ENCODE results near the gene NFILZ. TPM values are rescaled to one million over a fixed set of nuclear protein-coding genes. Genes with fewer than 3 reads are reported as not detected.
A peak's percentile ranks its signal among the peaks of the same experiment; 100 is the strongest.

The NFILZ gene
- total RNA-seq, 2 donors from 2014 or later = not detected

DNA sequence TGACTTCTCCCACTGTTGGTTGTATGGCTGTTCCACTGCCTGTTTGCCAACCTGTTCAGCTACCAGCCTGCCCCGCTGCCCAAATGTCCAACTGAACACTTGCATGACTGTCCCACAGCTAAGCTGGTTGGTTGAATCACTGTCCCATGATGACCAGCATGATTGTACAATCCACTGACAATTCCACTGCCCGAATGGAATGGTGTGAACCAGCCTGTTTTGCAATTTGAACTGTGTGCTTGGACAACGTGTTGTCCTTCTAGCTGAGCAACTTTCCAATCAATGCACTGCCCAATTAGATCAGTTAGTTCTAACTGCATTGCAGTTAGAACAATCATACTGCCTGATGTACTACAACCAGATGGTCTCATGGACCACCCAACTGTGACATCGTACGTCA lies 28.6 kb upstream of the NFILZ start:
- Mint-ChIP-seq H3K27ac (no peak overlapping the region), H3K4me3 (no peak overlapping the region), H3K4me1 (ENCODE audit: low read depth) (no peaks in the 10 kb centered on the region), H3K36me3 (ENCODE audit: insufficient read depth in 2 of 2) (peaks cover 1 to 7% of the 10 kb centered on the region in 2 donors), H3K9me3 (no peaks in the 10 kb centered on the region), H3K27me3 (ENCODE audit: low read depth) (no peaks in the 10 kb centered on the region)
- ATAC-seq (replicated peaks in 1 of 2) (no peak), DNase-seq (no peak)

DNA sequence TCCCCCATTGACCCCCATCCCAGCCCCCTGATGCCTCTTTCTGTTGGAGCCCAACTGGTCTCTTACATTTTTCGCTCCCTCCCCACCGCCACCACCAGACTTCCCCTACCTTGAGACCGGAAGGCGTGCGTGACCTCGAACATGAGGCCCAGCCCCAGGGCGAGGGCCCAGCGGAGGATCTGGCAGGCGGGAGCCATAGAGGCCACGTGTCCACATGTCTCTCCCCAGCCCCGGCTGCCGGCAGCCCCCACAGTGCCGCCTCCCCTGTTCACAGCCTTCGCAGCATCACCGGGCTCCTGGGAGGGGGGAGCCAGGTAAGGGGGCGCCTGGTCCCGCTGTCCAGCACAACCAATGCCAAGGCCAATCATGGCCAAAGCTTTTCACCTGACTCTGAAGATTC lies 24.9 kb upstream of the NFILZ start:
- Mint-ChIP-seq H3K9me3 (no peaks in the 10 kb centered on the region), H3K27me3 (ENCODE audit: low read depth) (no peaks in the 10 kb centered on the region), H3K36me3 (ENCODE audit: insufficient read depth in 2 of 2) (peaks cover 8 to 11% of the 10 kb centered on the region in 2 donors), H3K4me1 (ENCODE audit: low read depth) (peaks cover 24% of the 10 kb centered on the region), H3K4me3 (no peak overlapping the region), H3K27ac (no peak overlapping the region)
- DNase-seq (no peak), ATAC-seq (replicated peaks in 1 of 2) (no peak)

DNA sequence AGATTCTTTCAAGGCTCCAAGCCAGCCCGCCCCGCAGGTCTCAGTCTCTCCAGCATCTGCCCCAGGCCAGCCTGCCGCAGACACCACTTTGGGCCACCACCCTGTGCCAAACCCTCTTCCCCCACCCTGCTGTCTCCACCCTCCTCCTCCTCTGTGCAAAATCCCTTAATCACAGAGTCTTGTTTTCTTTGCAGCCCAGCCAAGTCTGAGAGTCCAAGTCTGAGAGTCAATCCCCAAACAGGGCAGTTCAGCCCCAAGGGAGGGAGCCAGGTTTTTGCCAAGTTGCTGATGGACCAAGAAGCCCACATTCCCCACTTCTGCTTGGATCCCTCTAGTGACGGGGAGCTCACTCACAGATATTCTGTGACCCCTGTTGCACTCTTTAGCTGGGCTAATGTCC lies 23.0 kb upstream of the NFILZ start:
- no peaks in the 10 kb centered on the region for H3K27me3 Mint-ChIP-seq (ENCODE audit: low read depth)
- no peak overlapping the region for H3K27ac Mint-ChIP-seq
- H3K4me3 Mint-ChIP-seq = no peak overlapping the region
- DNase-seq (no peak), ATAC-seq (replicated peaks in 1 of 2) (no peak)
- H3K4me1 Mint-ChIP-seq (ENCODE audit: low read depth) = peaks cover 32% of the 10 kb centered on the region
- H3K36me3 Mint-ChIP-seq (ENCODE audit: insufficient read depth in 2 of 2) = peaks cover 8 to 11% of the 10 kb centered on the region in 2 donors
- no peaks in the 10 kb centered on the region for H3K9me3 Mint-ChIP-seq

DNA sequence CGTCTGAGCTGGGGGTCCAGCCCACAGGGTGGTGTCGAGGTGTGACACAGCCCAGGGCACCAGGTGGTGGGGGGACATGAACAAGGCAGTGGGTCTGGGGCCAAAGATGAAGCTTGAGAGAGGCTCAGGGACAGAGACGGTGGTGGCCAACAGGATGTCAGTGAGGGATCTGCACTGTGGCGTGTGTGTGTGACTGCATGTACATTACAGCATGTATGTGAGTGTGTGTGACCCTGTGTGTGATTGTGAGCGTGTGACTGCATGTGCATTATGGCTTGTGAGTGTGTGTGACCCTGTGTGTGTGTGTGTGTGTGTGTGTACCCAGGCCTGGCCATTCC lies 21.5 kb upstream of the NFILZ start:
- peaks cover 8 to 9% of the 10 kb centered on the region in 2 donors for H3K36me3 Mint-ChIP-seq (ENCODE audit: insufficient read depth in 2 of 2)
- DNase-seq (no peak), ATAC-seq (replicated peaks in 1 of 2) (no peak)
- H3K27ac Mint-ChIP-seq = no peak overlapping the region
- no peaks in the 10 kb centered on the region for H3K27me3 Mint-ChIP-seq (ENCODE audit: low read depth)
- peaks cover 38% of the 10 kb centered on the region for H3K4me1 Mint-ChIP-seq (ENCODE audit: low read depth)
- H3K4me3 Mint-ChIP-seq = peak overlapping the region; percentile 61 to 87
- no peaks in the 10 kb centered on the region for H3K9me3 Mint-ChIP-seq

DNA sequence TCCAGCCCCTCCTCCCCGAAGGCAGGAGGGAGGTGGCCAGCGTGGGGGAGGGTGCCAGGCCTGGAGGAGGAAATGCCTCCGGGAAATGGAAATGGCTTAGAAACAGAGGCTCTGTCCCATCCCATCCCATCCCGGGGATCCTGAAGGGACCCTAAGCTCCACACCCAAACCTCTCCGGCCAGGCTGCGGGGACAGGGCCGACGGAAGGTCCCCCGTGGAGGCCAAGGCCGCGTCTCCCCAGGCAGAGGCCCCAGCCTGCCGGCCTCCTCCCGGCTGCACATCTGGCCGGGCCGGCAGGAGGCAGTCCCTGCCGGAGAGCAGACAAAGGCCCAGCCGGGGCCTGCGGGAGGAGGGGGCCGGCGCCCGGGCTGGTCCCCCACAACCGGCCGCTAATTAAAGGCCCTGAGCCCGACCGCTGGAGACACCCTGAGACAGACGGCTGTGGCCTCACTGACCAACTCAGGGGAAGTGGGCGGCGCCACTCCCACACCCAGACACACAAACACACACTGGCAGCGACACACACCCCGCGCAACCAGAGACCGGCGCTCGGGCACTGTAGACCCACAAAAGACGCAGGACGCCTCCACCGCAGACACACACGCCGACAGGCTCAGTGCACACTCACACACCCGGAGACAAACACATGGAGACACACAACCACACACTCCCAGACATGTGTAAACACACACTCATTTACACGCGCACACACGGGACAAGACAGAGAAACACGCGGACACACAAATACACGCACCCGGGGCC lies 21.0 kb upstream of the NFILZ start:
- Mint-ChIP-seq H3K27me3 (ENCODE audit: low read depth) (no peaks in the 10 kb centered on the region), H3K36me3 (ENCODE audit: insufficient read depth in 2 of 2) (peaks cover 8 to 9% of the 10 kb centered on the region in 2 donors), H3K9me3 (no peaks in the 10 kb centered on the region), H3K27ac (peak overlapping the region; percentile 7), H3K4me3 (peak overlapping the region; percentile 87), H3K4me1 (ENCODE audit: low read depth) (peaks cover 38% of the 10 kb centered on the region)
- ATAC-seq (replicated peaks in 1 of 2) (peak; percentile 45 to 63), DNase-seq (peak; percentile 34 to 42)

DNA sequence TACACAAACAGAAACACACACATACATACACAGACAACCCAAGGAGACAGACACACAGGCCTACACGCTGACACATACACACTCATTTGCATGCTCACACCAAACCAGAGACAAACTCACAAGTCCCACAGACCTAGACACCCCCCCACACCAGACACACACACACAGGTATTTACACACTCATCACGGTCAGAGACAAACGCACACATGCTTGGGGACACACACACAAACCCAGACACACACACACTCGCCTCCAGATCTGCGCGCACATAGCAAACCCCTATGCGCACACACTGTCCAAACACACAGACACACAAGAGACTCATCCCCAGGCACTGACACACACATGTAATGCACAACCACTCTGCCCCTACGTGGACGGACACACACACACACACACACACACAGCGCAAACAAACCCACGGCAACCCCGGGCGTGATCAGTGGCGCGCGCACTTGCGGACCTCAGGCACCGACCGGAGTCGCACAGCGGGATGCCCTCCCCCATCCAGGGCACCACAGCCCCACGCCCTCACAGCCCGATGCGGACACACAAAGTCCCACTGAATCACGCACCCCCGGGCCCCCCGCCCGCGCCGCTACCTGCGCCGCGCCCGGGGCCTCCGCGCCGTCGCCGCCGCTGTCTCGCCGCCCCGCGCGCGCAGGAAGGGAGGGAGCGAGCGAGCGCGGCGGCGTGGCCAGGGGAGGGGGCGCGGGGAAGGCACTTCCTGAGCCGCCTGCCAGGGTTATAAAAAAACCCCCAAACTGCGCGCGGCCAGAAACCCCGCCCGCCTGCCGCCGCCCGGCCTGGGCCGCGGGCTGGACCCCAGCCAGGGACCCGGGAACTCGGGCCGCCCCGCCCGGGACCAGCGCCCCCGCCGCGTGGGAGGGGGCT lies 20.1 kb upstream of the NFILZ start, which contains the start of gene ADAMTS10:
Gene ADAMTS10 (minus strand): TSS at position 675 of the 895 bp plus-strand sequence. CDS start 5,005 bp downstream, outside the sequence.
- Mint-ChIP-seq H3K27me3 (ENCODE audit: low read depth) (peaks cover 3% of the 10 kb centered on the region), H3K9me3 (no peaks in the 10 kb centered on the region), H3K4me3 (peak within 1 kb of the TSS; percentile 87), H3K27ac (peak within 1 kb of the TSS; percentile 7), H3K4me1 (ENCODE audit: low read depth) (peaks cover 42% of the 10 kb centered on the region), H3K36me3 (ENCODE audit: insufficient read depth in 2 of 2) (peaks cover 6 to 8% of the 10 kb centered on the region in 2 donors)
- DNase-seq = peak; percentile 52 to 58
- peak; percentile 65 to 67 for ATAC-seq (replicated peaks in 1 of 2)

DNA sequence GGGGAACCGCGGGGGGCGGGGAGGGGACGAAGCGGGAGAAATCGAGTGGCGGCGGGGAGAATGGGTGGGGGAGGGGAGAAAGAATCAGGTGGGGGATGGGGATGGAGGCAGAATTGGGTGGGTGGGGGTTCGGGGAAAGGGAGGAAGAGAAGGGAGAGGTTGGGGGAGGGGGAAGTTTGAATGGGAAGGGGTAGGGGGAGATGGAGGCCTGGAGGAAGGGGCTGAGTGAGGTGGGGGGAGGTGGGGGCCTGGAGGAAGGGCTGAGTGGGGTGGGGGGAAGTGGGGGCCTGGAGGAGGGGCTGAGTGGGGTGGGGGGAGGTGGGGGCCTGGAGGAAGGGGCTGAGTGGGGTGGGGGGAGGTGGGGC lies 19.5 kb upstream of the NFILZ start:
- H3K4me1 Mint-ChIP-seq (ENCODE audit: low read depth) = peaks cover 48% of the 10 kb centered on the region
- no peak overlapping the region for H3K27ac Mint-ChIP-seq
- H3K27me3 Mint-ChIP-seq (ENCODE audit: low read depth) = peaks cover 10% of the 10 kb centered on the region
- H3K4me3 Mint-ChIP-seq = no peak overlapping the region
- DNase-seq (no peak), ATAC-seq (replicated peaks in 1 of 2) (no peak)
- H3K36me3 Mint-ChIP-seq (ENCODE audit: insufficient read depth in 2 of 2) = peaks cover 6 to 7% of the 10 kb centered on the region in 2 donors
- H3K9me3 Mint-ChIP-seq = no peaks in the 10 kb centered on the region

DNA sequence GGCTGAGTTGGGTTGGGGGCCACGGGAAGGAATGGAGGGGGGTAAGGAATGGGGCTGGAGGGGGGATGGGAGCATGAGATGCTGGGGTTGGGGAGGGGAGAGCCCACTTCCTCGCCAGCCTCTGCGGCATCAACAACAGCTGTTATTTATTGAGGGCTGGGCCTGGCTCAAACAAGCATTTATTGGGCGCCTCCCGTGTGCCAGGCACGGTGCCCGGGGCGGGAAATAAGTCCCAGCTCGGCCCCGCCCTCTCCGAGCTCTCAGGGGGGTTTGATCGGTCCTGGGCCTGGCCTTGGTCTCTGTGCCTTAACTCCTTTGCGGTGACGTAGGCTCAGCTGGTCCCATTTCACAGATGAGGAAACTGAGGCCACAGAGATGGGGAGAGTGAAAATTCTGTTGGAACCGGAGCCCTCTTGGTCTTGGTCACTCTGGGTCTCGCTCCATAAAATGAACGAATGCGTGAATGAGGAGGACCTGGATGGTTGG lies 19.0 kb upstream of the NFILZ start:
- Mint-ChIP-seq H3K9me3 (no peaks in the 10 kb centered on the region), H3K4me1 (ENCODE audit: low read depth) (peaks cover 49% of the 10 kb centered on the region), H3K36me3 (ENCODE audit: insufficient read depth in 2 of 2) (peaks cover 6% of the 10 kb centered on the region in 2 donors), H3K27me3 (ENCODE audit: low read depth) (peaks cover 11% of the 10 kb centered on the region), H3K4me3 (peak overlapping the region in 1 of 2 donors; percentile 56), H3K27ac (no peak overlapping the region)
- DNase-seq = peak in 1 of 2 donors; percentile 7
- no peak for ATAC-seq (replicated peaks in 1 of 2)

DNA sequence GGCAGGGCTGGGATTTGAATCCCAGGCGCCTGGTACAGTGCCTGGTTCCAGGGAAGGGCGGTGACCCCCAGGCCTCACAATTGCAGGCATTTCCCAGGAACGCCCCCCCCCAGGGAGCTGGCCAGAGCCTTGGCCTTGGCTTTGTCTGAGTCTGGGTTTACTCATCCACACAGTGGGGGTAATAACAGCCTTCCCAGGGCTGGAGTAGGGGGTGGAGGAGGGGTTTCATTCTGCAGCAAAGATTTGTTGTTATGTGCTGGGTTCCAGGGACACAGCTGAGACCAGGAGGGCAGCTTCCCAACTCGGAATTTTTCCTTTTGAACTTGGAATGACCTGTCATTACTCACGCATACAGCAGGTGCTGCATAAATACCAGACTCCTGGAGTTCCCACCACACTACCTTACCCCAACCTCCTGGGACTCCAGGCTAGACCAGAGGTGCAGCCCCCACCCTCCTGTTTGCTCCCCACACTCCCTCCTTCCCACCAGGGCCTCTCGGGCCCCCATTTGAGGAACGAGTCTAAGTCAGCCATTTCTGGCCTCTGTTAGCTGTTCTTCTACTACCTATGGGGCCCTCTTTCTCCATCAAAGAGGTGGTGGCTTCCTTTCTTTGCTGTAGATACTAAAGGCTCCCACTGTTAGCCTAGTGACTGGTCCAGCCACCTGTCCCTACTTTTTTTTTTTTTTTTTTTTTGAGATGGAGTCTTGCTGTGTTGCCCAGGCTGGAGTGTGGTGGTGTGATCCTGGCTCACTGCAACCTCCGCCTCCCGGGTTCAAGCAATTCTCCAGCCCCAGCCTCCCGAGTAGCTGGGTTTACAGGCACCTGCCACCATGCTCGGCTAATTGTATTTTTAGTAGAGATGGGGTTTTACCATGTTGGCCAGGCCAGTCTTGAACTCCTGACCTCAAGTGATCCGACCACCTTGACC lies 18.3 kb upstream of the NFILZ start:
- Mint-ChIP-seq H3K27me3 (ENCODE audit: low read depth) (peaks cover 11% of the 10 kb centered on the region), H3K27ac (no peak overlapping the region), H3K4me1 (ENCODE audit: low read depth) (peaks cover 49% of the 10 kb centered on the region), H3K36me3 (ENCODE audit: insufficient read depth in 2 of 2) (peaks cover 4 to 6% of the 10 kb centered on the region in 2 donors), H3K9me3 (no peaks in the 10 kb centered on the region), H3K4me3 (peak overlapping the region; percentile 31 to 59)
- DNase-seq (no peak), ATAC-seq (replicated peaks in 1 of 2) (no peak)

DNA sequence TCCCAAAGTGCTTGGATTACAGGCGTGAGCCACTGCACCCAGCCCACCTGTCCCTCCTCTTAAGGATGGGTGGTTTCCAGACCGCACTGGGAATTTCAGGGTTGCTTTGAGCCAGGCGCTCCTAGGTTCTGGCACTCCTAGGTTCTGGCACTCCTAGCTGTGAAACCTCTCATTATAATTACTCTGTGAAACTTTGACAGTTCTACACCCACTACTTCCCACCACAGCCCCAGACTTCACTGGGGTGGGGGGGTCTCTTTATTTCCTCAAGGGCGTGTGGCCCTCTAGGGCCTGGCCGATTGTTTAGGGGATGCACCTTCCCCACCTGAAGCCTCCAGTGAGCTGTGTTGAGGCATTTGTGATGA lies 17.6 kb upstream of the NFILZ start:
- DNase-seq = no peak
- Mint-ChIP-seq H3K9me3 (no peaks in the 10 kb centered on the region), H3K36me3 (ENCODE audit: insufficient read depth in 2 of 2) (peaks cover 4 to 6% of the 10 kb centered on the region in 2 donors), H3K27me3 (ENCODE audit: low read depth) (peaks cover 11% of the 10 kb centered on the region), H3K4me3 (peak overlapping the region in 1 of 2 donors; percentile 59), H3K27ac (no peak overlapping the region), H3K4me1 (ENCODE audit: low read depth) (peaks cover 49% of the 10 kb centered on the region)
- no peak for ATAC-seq (replicated peaks in 1 of 2)

DNA sequence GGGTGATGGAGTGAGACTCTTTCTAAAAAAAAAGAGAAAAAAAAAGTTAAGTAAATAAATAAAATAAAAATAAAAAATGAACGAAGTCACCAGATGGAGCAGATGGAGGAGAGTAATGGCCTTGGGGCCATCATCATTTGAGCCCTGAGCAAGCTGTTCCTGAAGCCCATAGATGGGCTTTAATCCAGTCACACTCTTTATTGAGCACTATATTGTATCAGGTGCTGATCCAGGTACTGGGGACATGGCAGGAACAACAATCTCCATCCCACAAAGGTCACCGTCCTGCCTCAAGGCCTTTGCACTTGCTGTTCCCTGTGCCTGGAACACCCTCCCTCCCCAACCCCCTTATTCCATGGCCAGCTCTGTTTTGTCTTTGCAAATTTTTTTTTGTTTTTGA lies 16.0 kb upstream of the NFILZ start:
- ATAC-seq (replicated peaks in 1 of 2) (no peak), DNase-seq (no peak)
- Mint-ChIP-seq H3K36me3 (ENCODE audit: insufficient read depth in 2 of 2) (peaks cover 4 to 6% of the 10 kb centered on the region in 2 donors), H3K9me3 (no peaks in the 10 kb centered on the region), H3K4me1 (ENCODE audit: low read depth) (peaks cover 35% of the 10 kb centered on the region), H3K27ac (no peak overlapping the region), H3K27me3 (ENCODE audit: low read depth) (peaks cover 11% of the 10 kb centered on the region), H3K4me3 (no peak overlapping the region)

DNA sequence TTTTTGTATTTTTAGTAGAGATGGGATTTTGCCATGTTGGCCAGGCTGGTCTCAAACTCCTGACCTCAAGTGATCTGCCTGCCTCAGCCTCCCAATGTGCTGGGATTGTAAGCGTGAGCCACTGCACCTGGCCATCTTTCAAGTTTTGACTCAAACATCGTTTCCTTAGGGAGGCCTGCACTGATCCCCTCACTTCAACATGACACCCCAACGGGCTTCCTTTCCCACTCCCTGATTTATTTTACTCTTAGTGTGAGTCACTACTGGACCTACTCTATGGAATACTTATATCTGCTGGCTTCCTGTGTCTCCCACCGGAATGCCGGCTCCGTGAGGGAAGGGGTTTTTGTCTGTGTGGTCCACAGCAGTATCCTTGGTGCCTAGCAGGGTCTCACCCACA lies 15.4 kb upstream of the NFILZ start:
- no peak overlapping the region for H3K27ac Mint-ChIP-seq
- peaks cover 29% of the 10 kb centered on the region for H3K4me1 Mint-ChIP-seq (ENCODE audit: low read depth)

More for the DNA sequence above, 15.4 kb upstream of the NFILZ start:
- ATAC-seq (replicated peaks in 1 of 2) (no peak), DNase-seq (no peak)
- H3K4me3 Mint-ChIP-seq = no peak overlapping the region
- H3K9me3 Mint-ChIP-seq = no peaks in the 10 kb centered on the region
- peaks cover under 1 to 3% of the 10 kb centered on the region in 2 donors for H3K36me3 Mint-ChIP-seq (ENCODE audit: insufficient read depth in 2 of 2)
- peaks cover 11% of the 10 kb centered on the region for H3K27me3 Mint-ChIP-seq (ENCODE audit: low read depth)
